H1 (cell line): ENCODE measurements around the gene DMXL2. TPM values are rescaled to one million over a fixed set of nuclear protein-coding genes. Genes with fewer than 3 reads are reported as not detected.

Experiments used
- CTCF ChIA-PET: fragments of 300-600 bp; sonication (Branson Sonifier 250); formaldehyde crosslinking; loops from one replicate; lab custom pipeline; 2021; ENCODE audit not compliant: partially characterized antibody; lab: Charles Lee
- POLR2A ChIA-PET: fragments of 300-600 bp; sonication (Branson Sonifier 250); formaldehyde crosslinking; loops from one replicate; lab custom pipeline; 2021; ENCODE audit warnings: inconsistent platforms; ENCODE audit not compliant: partially characterized antibody; lab: Charles Lee
- DNase-seq, 2 experiments: peaks; one replicate each; pipeline versions ENCODE4 v3.0.0 to v3.0.0-alpha.2; 2010 to 2022; ENCODE audit warnings: low spot score in 2 of 2, low read depth in 1 of 2, mixed read lengths in 1 of 2
- FAIRE-seq: peaks from 2 replicates; lab custom pipeline; 2011; peaks lifted over from hg19 to GRCh38; lab: Jason Lieb, UNC
- H2AFZ ChIP-seq: 2 replicates; pipeline ENCODE4 v1.8.1; 2012; ENCODE audit warnings: low read length, inconsistent platforms
- H2AK5ac ChIP-seq: 2 replicates; pipeline ENCODE4 v1.6.1; 2013; ENCODE audit warnings: low read depth, low read length
- H2BK120ac ChIP-seq: replicated peaks from 2 replicates; pipeline ENCODE3; 2013; ENCODE audit warnings: low read depth, low read length, inconsistent platforms
- H2BK12ac ChIP-seq: 2 replicates; pipeline ENCODE4 v1.6.1; 2013; ENCODE audit warnings: low read depth, low read length
- H2BK15ac ChIP-seq: 2 replicates; pipeline ENCODE4 v1.6.1; 2013; ENCODE audit warnings: low read length
- H2BK20ac ChIP-seq: 2 replicates; pipeline ENCODE4 v1.6.1; 2013; ENCODE audit warnings: low read length
- H2BK5ac ChIP-seq: 2 replicates; pipeline ENCODE4 v1.6.1; 2013; ENCODE audit warnings: low read depth, low read length
- H3K14ac ChIP-seq: 2 replicates; pipeline ENCODE4 v1.6.1; 2013; ENCODE audit warnings: inconsistent platforms; ENCODE audit not compliant: insufficient read length
- H3K18ac ChIP-seq: 2 replicates; pipeline ENCODE4 v1.6.1; 2013; ENCODE audit warnings: low read length; ENCODE audit errors: extremely low read depth
- H3K23ac ChIP-seq: 2 replicates; pipeline ENCODE4 v1.6.1; 2013; ENCODE audit warnings: inconsistent platforms; ENCODE audit not compliant: insufficient read length
- H3K23me2 ChIP-seq: 2 replicates; pipeline ENCODE4 v1.6.1; 2013; ENCODE audit warnings: low read depth, low read length
- H3K27ac ChIP-seq: 2 replicates; pipeline ENCODE4 v1.6.1; 2011; ENCODE audit warnings: low read depth, low read length, inconsistent platforms
- H3K27me3 ChIP-seq, 4 experiments: replicated peaks in 1 of 4; 1 replicate in 1 of 4; 2 replicates in 3 of 4; pipeline versions ENCODE4 v1.6.1 to v1.8.1; 2011 to 2013; ENCODE audit warnings: low read length in 3 of 4, mild to moderate bottlenecking in 3 of 4, inconsistent platforms in 2 of 4, mixed read lengths in 2 of 4, moderate library complexity in 1 of 4; ENCODE audit not compliant: control insufficient read depth in 3 of 4, insufficient read depth in 3 of 4; ENCODE audit errors: extremely low read depth in 1 of 4
- H3K36me3 ChIP-seq, 4 experiments: 2 replicates each; pipeline versions ENCODE4 v1.6.1 to v1.8.1; 2011 to 2013; ENCODE audit warnings: mild to moderate bottlenecking in 4 of 4, low read length in 3 of 4, moderate library complexity in 2 of 4, control low read depth in 1 of 4, inconsistent platforms in 1 of 4; ENCODE audit not compliant: insufficient read depth in 4 of 4, control insufficient read depth in 2 of 4
- H3K4ac ChIP-seq: replicated peaks from 2 replicates; pipeline ENCODE3; 2013; ENCODE audit warnings: low read length, low read depth, mixed read lengths, inconsistent platforms; ENCODE audit not compliant: insufficient read length
- H3K4me1 ChIP-seq, 4 experiments: replicated peaks in 1 of 4; 1 replicate in 1 of 4; 2 replicates in 3 of 4; pipeline versions ENCODE4 v1.6.1 to v1.8.1; 2011 to 2013; ENCODE audit warnings: low read length in 3 of 4, inconsistent platforms in 2 of 4, mixed read lengths in 1 of 4; ENCODE audit not compliant: insufficient read depth in 4 of 4, control insufficient read depth in 3 of 4
- H3K4me2 ChIP-seq, 2 experiments: 2 replicates each; pipeline versions ENCODE4 v1.6.1 to v1.8.1; 2011 to 2013; ENCODE audit warnings: low read depth in 2 of 2, low read length in 2 of 2, control low read depth in 1 of 2, inconsistent platforms in 1 of 2, mild to moderate bottlenecking in 1 of 2; ENCODE audit not compliant: insufficient read depth in 1 of 2
- H3K4me3 ChIP-seq, 4 experiments: fragments of 200-600, 300-600 bp in 1 of 4; sonication (generic), shearing (Covaris generic), sonication (Bioruptor Twin) in 1 of 4; 2 replicates each; pipeline versions ENCODE4 v1.5.1 to v1.8.1; 2011 to 2016; ENCODE audit warnings: low read length in 4 of 4, low read depth in 3 of 4, control low read depth in 2 of 4, inconsistent platforms in 2 of 4, mild to moderate bottlenecking in 2 of 4, mixed read lengths in 1 of 4, moderate library complexity in 1 of 4; ENCODE audit not compliant: insufficient read depth in 2 of 4; ENCODE audit errors: extremely low read depth in 1 of 4
- H3K56ac ChIP-seq: replicated peaks from 2 replicates; pipeline ENCODE3; 2013; ENCODE audit warnings: low read depth, mild to moderate bottlenecking, mixed read lengths, low read length, inconsistent platforms; ENCODE audit not compliant: insufficient read length
- H3K79me1 ChIP-seq: 2 replicates; pipeline ENCODE4 v1.6.1; 2013; ENCODE audit warnings: low read depth, low read length, control low read depth
- H3K79me2 ChIP-seq, 2 experiments: 2 replicates each; pipeline versions ENCODE4 v1.6.1 to v1.8.1; 2012 to 2013; ENCODE audit warnings: low read length in 2 of 2, mild to moderate bottlenecking in 2 of 2, inconsistent platforms in 1 of 2; ENCODE audit not compliant: insufficient read depth in 2 of 2, control insufficient read depth in 1 of 2
- H3K9ac ChIP-seq, 4 experiments: replicated peaks in 1 of 4; 1 replicate in 1 of 4; 2 replicates in 3 of 4; pipeline versions ENCODE4 v1.6.1 to v1.8.1; 2011 to 2013; ENCODE audit warnings: low read depth in 3 of 4, low read length in 3 of 4, control low read depth in 2 of 4, mild to moderate bottlenecking in 2 of 4, moderate library complexity in 2 of 4, inconsistent platforms in 1 of 4; ENCODE audit errors: extremely low read depth in 1 of 4
- H3K9me3 ChIP-seq, 2 experiments: 2 replicates each; pipeline versions ENCODE4 v1.6.1 to v1.8.1; 2012 to 2013; ENCODE audit warnings: mild to moderate bottlenecking in 2 of 2, moderate library complexity in 2 of 2, control low read depth in 1 of 2, inconsistent platforms in 1 of 2, low read depth in 1 of 2, low read length in 1 of 2, mixed read lengths in 1 of 2; ENCODE audit not compliant: insufficient read depth in 2 of 2
- H4K20me1 ChIP-seq, 2 experiments: replicated peaks in 1 of 2; 2 replicates each; pipeline versions ENCODE3 to v1.8.1; 2011 to 2013; ENCODE audit warnings: inconsistent platforms in 2 of 2, low read length in 2 of 2, mild to moderate bottlenecking in 1 of 2; ENCODE audit not compliant: insufficient read depth in 2 of 2, control insufficient read depth in 1 of 2
- H4K5ac ChIP-seq: 2 replicates; pipeline ENCODE4 v1.6.1; 2013; ENCODE audit warnings: low read length, low read depth, mixed read lengths, inconsistent platforms; ENCODE audit not compliant: insufficient read length
- H4K8ac ChIP-seq: 2 replicates; pipeline ENCODE4 v1.8.0; 2013; ENCODE audit warnings: mild to moderate bottlenecking, moderate library complexity, low read length, inconsistent platforms; ENCODE audit not compliant: insufficient read depth; ENCODE audit errors: extremely low read depth
- H4K91ac ChIP-seq: replicated peaks from 2 replicates; pipeline ENCODE3; 2013; ENCODE audit warnings: low read length, mixed read lengths, inconsistent platforms; ENCODE audit not compliant: insufficient read length
- CEBPB ChIP-seq: IDR thresholded peaks from 2 replicates; pipeline ENCODE4 v1.6.1; 2012; ENCODE audit warnings: low read depth, low read length
- CTCF ChIP-seq, 3 experiments: IDR thresholded peaks; 1 replicate in 2 of 3; 2 replicates in 1 of 3; pipeline versions ENCODE4 v1.5.1 to v1.6.1; 2011; ENCODE audit warnings: low read length in 3 of 3, mild to moderate bottlenecking in 3 of 3, inconsistent platforms in 2 of 3, low read depth in 1 of 3, moderate library complexity in 1 of 3; ENCODE audit not compliant: insufficient read depth in 1 of 3; ENCODE audit errors: control extremely low read depth in 1 of 3
- E2F6 ChIP-seq: IDR thresholded peaks from 2 replicates; pipeline ENCODE4 v1.6.1; 2012; ENCODE audit warnings: inconsistent platforms
- KDM4A ChIP-seq: IDR thresholded peaks from one replicate; pipeline ENCODE4 v1.7.1; 2012; ENCODE audit warnings: low read depth, mild to moderate bottlenecking, moderate library complexity, low read length, inconsistent platforms; ENCODE audit not compliant: severe bottlenecking
- MAFK ChIP-seq: IDR thresholded peaks from 2 replicates; pipeline ENCODE4 v1.6.1; 2012; ENCODE audit warnings: low read depth, mild to moderate bottlenecking, improper control_type of control experiment, low read length
- MAX ChIP-seq: IDR thresholded peaks from 2 replicates; pipeline ENCODE4 v1.6.1; 2012; ENCODE audit warnings: inconsistent platforms
- POU5F1 ChIP-seq: IDR thresholded peaks from 2 replicates; pipeline ENCODE4 v1.6.1; 2011; ENCODE audit warnings: low read depth, mild to moderate bottlenecking, low read length, moderate library complexity
- SAP30 ChIP-seq: fragments of 300-600 bp; sonication (generic); IDR thresholded peaks from 2 replicates; pipeline ENCODE4 v1.7.1; 2012; ENCODE audit warnings: low read length, moderate library complexity, mild to moderate bottlenecking, inconsistent platforms; ENCODE audit not compliant: insufficient read depth, insufficient replicate concordance
- SIN3A ChIP-seq, 2 experiments: IDR thresholded peaks in 1 of 2; conservative IDR thresholded peaks in 1 of 2; 2 replicates each; pipeline ENCODE4 v1.6.1; 2011 to 2012; ENCODE audit warnings: low read length in 2 of 2, improper control_type of control experiment in 1 of 2, low read depth in 1 of 2, mild to moderate bottlenecking in 1 of 2
- SUZ12 ChIP-seq: fragments of 200-600 bp; sonication (generic); IDR thresholded peaks from 2 replicates; pipeline ENCODE4 v1.6.1; 2012; ENCODE audit warnings: mild to moderate bottlenecking, inconsistent platforms, low read length, moderate library complexity, mixed read lengths
- WGBS, 2 experiments: shearing (Covaris generic) in 1 of 2; methylation state at CpG; one replicate each; pipeline versions ENCODE4 v1.1.6 to v1.1.7; 2013 to 2015; ENCODE audit warnings: low lambda C conversion rate in 2 of 2, mixed read lengths in 2 of 2, inconsistent platforms in 1 of 2, low coverage in 1 of 2, missing lambda C conversion rate in 1 of 2; ENCODE audit not compliant: insufficient replicate concordance in 2 of 2, insufficient coverage in 1 of 2, insufficient read length in 1 of 2; ENCODE audit errors: extremely low coverage in 1 of 2, missing lambda C conversion rate in 1 of 2; 5-methylcytosine and 5-hydroxymethylcytosine counted together
- polyA plus RNA-seq, 7 experiments: library from polyadenylated mRNA; depleted of rRNA in 3 of 7; stranded (reverse) in 5 of 7; unstranded in 2 of 7; fragments of >200 nt in 5 of 7; fragments of 200-250 nt in 2 of 7; gene quantifications; 1 replicate in 5 of 7; 2 replicates in 1 of 7; 4 replicates in 1 of 7; pipeline versions ENCODE4 v1.2.1 to v1.2.3, GENCODE V29; 2011 to 2013; ENCODE audit warnings: missing spikeins in 2 of 7, mixed read lengths in 2 of 7
- total RNA-seq: library from RNA; stranded (reverse); fragmentation: NEBNext Ultra II Directional; extraction: Animal tissue kit (Norgen Biotek cat#: 25700); gene quantifications from 2 replicates; pipeline ENCODE4 v1.2.1, GENCODE V29; 2021

DMXL2 gene
- total and polyA plus RNA-seq, 2 of the 8 experiments (the other 6 are each of a cell fraction or from before 2014, with no cell fraction given): 9.5 to 10.6 TPM

GRCh38 chr15:51444112-51444511, 178.5 kb downstream of the DMXL2 start:
- WGBS, 2 experiments: 100% methylated on average over 1 of the region's 1 CpG; no CpG with 5 or more reads in 1 of the 2 experiments
- Histone ChIP-seq H2AFZ (no peak overlapping the region), H2BK12ac (no peak overlapping the region), H3K23me2 (no peaks in the 10 kb centered on the region), H4K91ac (no peak overlapping the region), H3K4ac (no peak overlapping the region), H2AK5ac (no peak overlapping the region), H2BK15ac (no peak overlapping the region), H4K8ac (no peak overlapping the region), H3K27me3 (no peaks in the 10 kb centered on the region), H4K5ac (no peak overlapping the region), H3K14ac (no peak overlapping the region), H2BK5ac (no peak overlapping the region), H3K27ac (no peak overlapping the region), H3K4me3 (no peak overlapping the region), H3K36me3 (0 out of 8 replicates have a peak, but pooled peaks cover 0 to 2% (median 0%) of the 10 kb centered on the region in 4 experiments), H3K9ac (no peak overlapping the region), H3K9me3 (no peaks in the 10 kb centered on the region), H2BK120ac (no peak overlapping the region), H3K79me2 (no peaks in the 10 kb centered on the region), H4K20me1 (no peaks in the 10 kb centered on the region), H3K56ac (no peak overlapping the region), H2BK20ac (no peak overlapping the region), H3K23ac (no peak overlapping the region), H3K4me1 (no peaks in the 10 kb centered on the region), H3K79me1 (no peaks in the 10 kb centered on the region), H3K4me2 (no peak overlapping the region), H3K18ac (no peak overlapping the region)
- no peak for FAIRE-seq
- no peak for DNase-seq
- ChIA-PET POLR2A (interaction anchor here (0.6 kb wide), 1 partner anchor 32 kb away, joined by 3 read pairs; no protein-coding TSS in a partner anchor), CTCF (interaction anchor here (0.9 kb wide), 1 partner anchor 42 kb away, joined by 3 read pairs; no protein-coding TSS in a partner anchor)
- TF ChIP-seq CTCF (IDR thresholded peaks at IDR 0.05; ENCODE audit: control extremely low read depth in 1 of 3, insufficient read depth in 1 of 3, low read depth in 1 of 3, low read length in 3 of 3) (no peak), MAFK (no peak), SUZ12 (no peak), POU5F1 (no peak), E2F6 (no peak), MAX (no peak), SIN3A (conservative IDR thresholded peaks at IDR 0.05 in 1 of 2, IDR thresholded peaks at IDR 0.05 in 1 of 2; ENCODE audit: low read depth in 1 of 2, low read length in 2 of 2) (no peak), CEBPB (no peak), SAP30 (no peak), KDM4A (no peak)
